Liver (tissue), 9 donors: ENCODE results near the gene LECT2. TPM values are rescaled to one million over a fixed set of nuclear protein-coding genes. Genes with fewer than 3 reads are reported as not detected.

Source experiments
- DNase-seq: peaks from one replicate; pipeline ENCODE4 v3.0.0-alpha.2; 2017; ENCODE audit warnings: low spot score
- H3K27ac ChIP-seq, 2 donors: one replicate each; pipeline ENCODE4 v1.7.0; 2013; ENCODE audit warnings: inconsistent platforms in 2 of 2, low read length in 2 of 2, control low read depth in 1 of 2, low read depth in 1 of 2, mild to moderate bottlenecking in 1 of 2
- H3K27me3 ChIP-seq, 4 donors: one replicate each; pipeline versions ENCODE4 v1.6.1 to v1.7.0; 2013; ENCODE audit warnings: low read length in 3 of 4, inconsistent platforms in 1 of 4, mild to moderate bottlenecking in 1 of 4, moderate library complexity in 1 of 4; ENCODE audit not compliant: control insufficient read depth in 4 of 4, insufficient read depth in 4 of 4
- H3K36me3 ChIP-seq, 4 donors: one replicate each; pipeline versions ENCODE4 v1.6.1 to v1.7.0; 2013; ENCODE audit warnings: low read length in 3 of 4, mild to moderate bottlenecking in 3 of 4, low read depth in 1 of 4, moderate library complexity in 1 of 4; ENCODE audit not compliant: control insufficient read depth in 4 of 4, insufficient read depth in 3 of 4
- H3K4me1 ChIP-seq, 4 donors: one replicate each; pipeline versions ENCODE4 v1.6.1 to v1.7.0; 2013; ENCODE audit warnings: low read length in 3 of 4, mild to moderate bottlenecking in 3 of 4, moderate library complexity in 1 of 4; ENCODE audit not compliant: control insufficient read depth in 4 of 4, insufficient read depth in 4 of 4
- H3K4me3 ChIP-seq, 3 donors: one replicate each; pipeline versions ENCODE4 v1.6.1 to v1.7.0; 2013; ENCODE audit warnings: low read length in 3 of 3, control low read depth in 1 of 3, low read depth in 1 of 3, mild to moderate bottlenecking in 1 of 3
- H3K9ac ChIP-seq, 2 donors: one replicate each; pipeline ENCODE4 v1.7.0; 2013; ENCODE audit warnings: low read length in 2 of 2, mild to moderate bottlenecking in 2 of 2, moderate library complexity in 2 of 2, control low read depth in 1 of 2, low read depth in 1 of 2
- H3K9me3 ChIP-seq, 4 donors: one replicate each; pipeline versions ENCODE4 v1.6.1 to v1.7.0; 2013; ENCODE audit warnings: low read length in 3 of 4; ENCODE audit not compliant: control insufficient read depth in 4 of 4
- EGR1 ChIP-seq, 2 donors: IDR thresholded peaks; 2 replicates each; pipeline ENCODE4 v1.6.1; 2016 to 2018; ENCODE audit warnings: antibody characterized with exemption in 2 of 2, low read depth in 2 of 2
- FOXA1 ChIP-seq: IDR thresholded peaks from 2 replicates; pipeline ENCODE4 v1.6.1; 2016; ENCODE audit warnings: antibody characterized with exemption
- FOXA2 ChIP-seq: IDR thresholded peaks from 2 replicates; pipeline ENCODE4 v1.6.1; 2016; ENCODE audit warnings: antibody characterized with exemption
- GABPA ChIP-seq, 2 donors: IDR thresholded peaks in 1 of 2; conservative IDR thresholded peaks in 1 of 2; 2 replicates each; pipeline ENCODE4 v1.6.1; 2016; ENCODE audit warnings: antibody characterized with exemption in 2 of 2, mild to moderate bottlenecking in 1 of 2, moderate library complexity in 1 of 2
- HNF4A ChIP-seq, 2 donors: conservative IDR thresholded peaks; 2 replicates each; pipeline ENCODE4 v1.6.1; 2016; ENCODE audit warnings: antibody characterized with exemption in 2 of 2, mild to moderate bottlenecking in 2 of 2
- HNF4G ChIP-seq: IDR thresholded peaks from 2 replicates; pipeline ENCODE4 v1.6.1; 2016; ENCODE audit warnings: antibody characterized with exemption
- JUND ChIP-seq, 2 donors: IDR thresholded peaks; 2 replicates each; pipeline ENCODE4 v1.6.1; 2016; ENCODE audit warnings: antibody characterized with exemption in 2 of 2
- MAX ChIP-seq: IDR thresholded peaks from 2 replicates; pipeline ENCODE4 v1.6.1; 2016; ENCODE audit warnings: antibody characterized with exemption
- NR2F2 ChIP-seq: IDR thresholded peaks from 2 replicates; pipeline ENCODE4 v1.6.1; 2016; ENCODE audit warnings: antibody characterized with exemption
- RAD21 ChIP-seq, 2 donors: IDR thresholded peaks; 2 replicates each; pipeline ENCODE4 v1.6.1; 2016; ENCODE audit warnings: antibody characterized with exemption in 2 of 2, mild to moderate bottlenecking in 2 of 2
- RXRA ChIP-seq, 2 donors: IDR thresholded peaks; 2 replicates each; pipeline ENCODE4 v1.6.1; 2017 to 2018; ENCODE audit warnings: antibody characterized with exemption in 2 of 2, mild to moderate bottlenecking in 1 of 2
- SP1 ChIP-seq: IDR thresholded peaks from 2 replicates; pipeline ENCODE4 v1.6.1; 2018; ENCODE audit warnings: antibody characterized with exemption, mild to moderate bottlenecking
- TAF1 ChIP-seq: conservative IDR thresholded peaks from 2 replicates; pipeline ENCODE4 v1.6.1; 2016; ENCODE audit warnings: antibody characterized with exemption, mild to moderate bottlenecking
- YY1 ChIP-seq: IDR thresholded peaks from 2 replicates; pipeline ENCODE4 v1.6.1; 2016; ENCODE audit warnings: antibody characterized with exemption, mild to moderate bottlenecking
- ZBTB33 ChIP-seq: IDR thresholded peaks from 2 replicates; pipeline ENCODE4 v1.6.1; 2016; ENCODE audit warnings: antibody characterized with exemption
- WGBS: extraction: QIAGEN DNeasy Blood & Tissue Kit; methylation state at CpG from one replicate; pipeline ENCODE4 v1.1.7; 2013; 5-methylcytosine and 5-hydroxymethylcytosine counted together
- polyA plus RNA-seq, 2 donors: library from polyadenylated mRNA; stranded (reverse) in 1 of 2; unstranded in 1 of 2; fragments of 200-250 nt in 1 of 2; fragments of >200 nt in 1 of 2; fragmentation: Nextera tagmentation in 1 of 2; extraction: Ambion mirVana in 1 of 2; gene quantifications; one replicate each; pipeline versions ENCODE4 v1.2.1 to v1.2.3, GENCODE V29; 2013 to 2015
- total RNA-seq, 2 donors: library from RNA; depleted of rRNA; stranded (reverse); fragments of >200 nt; gene quantifications; one replicate each; pipeline ENCODE4 v1.2.3, GENCODE V29; 2014
- TF ChIP-seq, protein P1 (sequence below): IDR thresholded peaks from 2 replicates; pipeline ENCODE4 v1.6.1; 2016; ENCODE audit warnings: antibody characterized with exemption, mild to moderate bottlenecking
- TF ChIP-seq, protein P2 (sequence below): IDR thresholded peaks from 2 replicates; pipeline ENCODE4 v1.6.1; 2016; ENCODE audit warnings: antibody characterized with exemption
- donor health status: healthy.
- donor health status: healthy.
- donor health status: healthy.
- donor health status: healthy.
- donor health status: healthy.

LECT2 gene
- total and polyA plus RNA-seq, 4 donors: 27.4 to 93.8 (median 81.1) TPM

DNA sequence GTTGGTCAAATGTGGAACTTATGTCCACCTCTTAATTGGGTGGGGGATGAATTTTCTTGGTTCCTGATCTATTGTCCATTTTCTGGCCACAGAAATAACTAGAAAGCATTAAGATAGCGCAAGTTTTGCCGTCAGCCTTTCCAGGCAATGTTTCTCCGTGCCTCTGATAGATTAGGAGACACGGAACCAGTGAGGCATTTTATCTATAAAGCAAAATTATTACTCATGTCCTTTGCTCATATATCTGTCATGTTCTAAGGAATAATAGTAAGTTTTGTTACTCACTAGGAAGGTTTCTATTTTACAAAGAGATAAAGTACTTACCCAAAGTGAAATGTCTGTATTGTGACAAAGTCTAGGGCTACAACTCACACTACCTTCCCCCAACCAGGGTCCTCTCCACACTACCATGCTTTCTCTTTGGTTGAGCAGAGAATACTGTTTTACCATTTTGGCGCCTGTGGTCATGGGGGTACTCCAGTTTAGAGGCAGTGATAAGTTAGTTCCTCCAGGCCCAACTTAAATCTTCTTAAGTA lies 39.2 kb downstream of the LECT2 start:
- no peak for DNase-seq
- H3K4me1 ChIP-seq: no peaks in the 10 kb centered on the region
- H3K9ac ChIP-seq: no peak overlapping the region
- H3K27me3 ChIP-seq: no peaks in the 10 kb centered on the region
- H3K9me3 ChIP-seq: no peaks in the 10 kb centered on the region
- no peak overlapping the region for H3K27ac ChIP-seq
- H3K4me3 ChIP-seq: no peak overlapping the region
- WGBS: 94% methylated on average over 5 of the region's 5 CpGs
- no peaks in the 10 kb centered on the region for H3K36me3 ChIP-seq
- no peak for TF ChIP-seq SP1
- no peak for TF ChIP-seq RXRA (IDR thresholded peaks at IDR 0.05)
- TF ChIP-seq, protein P1, sequence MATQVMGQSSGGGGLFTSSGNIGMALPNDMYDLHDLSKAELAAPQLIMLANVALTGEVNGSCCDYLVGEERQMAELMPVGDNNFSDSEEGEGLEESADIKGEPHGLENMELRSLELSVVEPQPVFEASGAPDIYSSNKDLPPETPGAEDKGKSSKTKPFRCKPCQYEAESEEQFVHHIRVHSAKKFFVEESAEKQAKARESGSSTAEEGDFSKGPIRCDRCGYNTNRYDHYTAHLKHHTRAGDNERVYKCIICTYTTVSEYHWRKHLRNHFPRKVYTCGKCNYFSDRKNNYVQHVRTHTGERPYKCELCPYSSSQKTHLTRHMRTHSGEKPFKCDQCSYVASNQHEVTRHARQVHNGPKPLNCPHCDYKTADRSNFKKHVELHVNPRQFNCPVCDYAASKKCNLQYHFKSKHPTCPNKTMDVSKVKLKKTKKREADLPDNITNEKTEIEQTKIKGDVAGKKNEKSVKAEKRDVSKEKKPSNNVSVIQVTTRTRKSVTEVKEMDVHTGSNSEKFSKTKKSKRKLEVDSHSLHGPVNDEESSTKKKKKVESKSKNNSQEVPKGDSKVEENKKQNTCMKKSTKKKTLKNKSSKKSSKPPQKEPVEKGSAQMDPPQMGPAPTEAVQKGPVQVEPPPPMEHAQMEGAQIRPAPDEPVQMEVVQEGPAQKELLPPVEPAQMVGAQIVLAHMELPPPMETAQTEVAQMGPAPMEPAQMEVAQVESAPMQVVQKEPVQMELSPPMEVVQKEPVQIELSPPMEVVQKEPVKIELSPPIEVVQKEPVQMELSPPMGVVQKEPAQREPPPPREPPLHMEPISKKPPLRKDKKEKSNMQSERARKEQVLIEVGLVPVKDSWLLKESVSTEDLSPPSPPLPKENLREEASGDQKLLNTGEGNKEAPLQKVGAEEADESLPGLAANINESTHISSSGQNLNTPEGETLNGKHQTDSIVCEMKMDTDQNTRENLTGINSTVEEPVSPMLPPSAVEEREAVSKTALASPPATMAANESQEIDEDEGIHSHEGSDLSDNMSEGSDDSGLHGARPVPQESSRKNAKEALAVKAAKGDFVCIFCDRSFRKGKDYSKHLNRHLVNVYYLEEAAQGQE: no peak
- TF ChIP-seq FOXA1: no peak
- no peak for TF ChIP-seq EGR1 (IDR thresholded peaks at IDR 0.05; ENCODE audit: low read depth in 2 of 2)
- TF ChIP-seq MAX: no peak

DNA sequence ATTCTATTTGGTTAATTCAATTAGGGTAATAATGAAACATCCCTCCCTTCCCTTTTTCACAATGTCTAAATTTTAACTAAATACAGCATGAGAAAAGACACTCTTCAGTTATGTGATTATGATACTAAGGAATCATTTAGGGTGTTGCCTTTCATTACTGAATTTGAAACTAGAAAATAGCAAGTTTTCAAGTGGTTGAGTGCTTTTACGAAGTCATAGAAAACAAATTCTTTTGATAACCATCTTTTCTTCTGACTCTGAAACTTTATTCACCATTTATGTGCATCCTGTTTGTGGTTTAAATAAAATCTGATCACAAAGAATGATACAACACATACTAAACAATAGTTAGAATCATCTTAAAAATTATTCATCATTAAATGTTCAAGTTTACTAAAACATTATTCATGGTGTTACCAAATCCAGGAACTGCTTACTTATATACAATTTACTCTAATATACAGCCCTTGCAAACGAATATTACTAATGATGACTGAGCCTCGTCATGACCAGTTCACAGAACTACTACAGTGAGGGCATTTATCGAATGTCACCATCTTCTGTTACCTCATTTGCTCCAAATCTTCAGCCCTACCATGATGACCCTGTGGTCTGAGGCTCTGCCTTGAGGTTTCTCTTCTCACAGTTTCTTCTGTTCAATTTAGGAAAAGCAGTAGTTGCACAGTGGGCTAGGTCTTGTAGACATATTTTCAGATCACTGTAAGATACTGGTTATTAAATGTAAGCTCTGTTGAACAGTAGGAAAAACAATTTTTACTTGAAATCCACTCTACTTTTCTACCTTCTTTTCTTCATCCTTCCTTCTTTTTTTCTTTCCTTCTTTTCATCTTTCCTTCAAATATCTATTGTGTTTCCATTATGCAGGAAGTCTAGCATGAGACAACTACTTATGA lies 40.8 kb downstream of the LECT2 start:
- Histone ChIP-seq H3K36me3 (no peaks in the 10 kb centered on the region), H3K9ac (no peak overlapping the region), H3K4me3 (no peak overlapping the region), H3K27ac (no peak overlapping the region), H3K27me3 (peaks cover 0 to 10% (median 0%) of the 10 kb centered on the region in 4 donors), H3K9me3 (no peaks in the 10 kb centered on the region), H3K4me1 (no peaks in the 10 kb centered on the region)
- WGBS: 69% methylated on average over 4 of the region's 4 CpGs
- DNase-seq: no peak
- TF ChIP-seq MAX (no peak), JUND (IDR thresholded peaks at IDR 0.05) (no peak), FOXA2 (no peak), RAD21 (IDR thresholded peaks at IDR 0.05) (no peak), RXRA (IDR thresholded peaks at IDR 0.05) (no peak), GABPA (IDR thresholded peaks at IDR 0.05 in 1 of 2, conservative IDR thresholded peaks at IDR 0.05 in 1 of 2) (no peak)

DNA sequence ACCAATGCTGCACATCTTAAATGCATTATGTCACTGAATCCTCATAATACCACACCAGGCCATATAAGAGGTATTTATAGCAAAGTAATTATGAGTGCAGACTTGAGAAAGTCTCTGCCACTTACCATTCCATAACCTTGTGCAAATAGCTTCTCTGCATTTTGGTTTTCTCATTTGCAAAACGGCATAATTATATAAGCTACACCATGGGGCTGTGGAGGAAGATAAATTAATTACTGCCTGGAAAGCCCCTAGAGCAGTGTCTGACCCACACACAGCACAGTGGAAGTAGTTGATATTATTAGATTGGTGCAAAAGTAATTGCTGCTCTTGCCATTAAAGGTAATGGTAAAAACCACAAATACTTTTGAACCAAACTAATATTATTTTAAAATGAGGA lies 49.6 kb downstream of the LECT2 start:
- H3K27me3 ChIP-seq: peaks cover 0 to 14% (median 2%) of the 10 kb centered on the region in 4 donors
- no peak overlapping the region for H3K4me3 ChIP-seq
- H3K4me1 ChIP-seq: no peaks in the 10 kb centered on the region
- WGBS: 66% methylated on average over 1 of the region's 1 CpG
- no peak overlapping the region for H3K9ac ChIP-seq
- no peaks in the 10 kb centered on the region for H3K9me3 ChIP-seq
- H3K36me3 ChIP-seq: no peaks in the 10 kb centered on the region
- H3K27ac ChIP-seq: no peak overlapping the region
- DNase-seq: no peak
- TF ChIP-seq RAD21 (IDR thresholded peaks at IDR 0.05) (no peak), ZBTB33 (no peak), HNF4A (conservative IDR thresholded peaks at IDR 0.05) (no peak), HNF4G (no peak), FOXA2 (no peak), TAF1 (no peak), RXRA (IDR thresholded peaks at IDR 0.05) (no peak), YY1 (no peak), GABPA (IDR thresholded peaks at IDR 0.05 in 1 of 2, conservative IDR thresholded peaks at IDR 0.05 in 1 of 2) (no peak), SP1 (no peak), FOXA1 (no peak), NR2F2 (no peak), JUND (IDR thresholded peaks at IDR 0.05) (no peak)
- TF ChIP-seq, protein P2, sequence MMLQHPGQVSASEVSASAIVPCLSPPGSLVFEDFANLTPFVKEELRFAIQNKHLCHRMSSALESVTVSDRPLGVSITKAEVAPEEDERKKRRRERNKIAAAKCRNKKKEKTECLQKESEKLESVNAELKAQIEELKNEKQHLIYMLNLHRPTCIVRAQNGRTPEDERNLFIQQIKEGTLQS: no peak
